HepG2 (cell line): ENCODE measurements around the gene MTCL1. TPM values are rescaled to one million over a fixed set of nuclear protein-coding genes. Genes with fewer than 3 reads are reported as not detected.

Experiments used
- ATAC-seq: fragments of 200-7000 bp; cut with Tn5 transposase; 3 replicates; pipeline ENCODE4 v1.9.1; 2020; ENCODE audit warnings: mild to moderate bottlenecking, moderate library complexity
- BruUV-seq: library from RNA; stranded (reverse); fragments of 400-500 nt; replicated peaks from 2 replicates; lab custom pipeline; 2021; lab: Mats Ljungman, UMichigan
- CTCF ChIA-PET: fragments of 300-600 bp; formaldehyde crosslinking; extraction: SDS; loops from one replicate; lab custom pipeline; 2021; ENCODE audit warnings: low total read pairs, inconsistent platforms, low intra/inter-chr PET ratio; lab: Yijun Ruan, JAX
- POLR2A ChIA-PET: fragments of 350-600 bp; sonication (Branson Sonifier 250); formaldehyde crosslinking; loops from one replicate; lab custom pipeline; 2020; ENCODE audit warnings: antibody characterized with exemption, inconsistent platforms; lab: Yijun Ruan, JAX
- DNase-seq: peaks from one replicate; pipeline ENCODE4 v3.0.0-alpha.2; 2015; ENCODE audit warnings: low spot score
- FAIRE-seq: peaks from 3 replicates; lab custom pipeline; 2011; peaks lifted over from hg19 to GRCh38; lab: Jason Lieb, UNC
- H2AFZ ChIP-seq: one replicate; pipeline ENCODE4 v1.6.1; 2011; ENCODE audit warnings: low read length, inconsistent platforms
- H3K27ac ChIP-seq: fragments of 300-600 bp; 3 replicates; pipeline ENCODE4 v1.8.0; 2011; ENCODE audit warnings: mixed run types, mild to moderate bottlenecking, mixed read lengths, low read length, inconsistent platforms; ENCODE audit not compliant: insufficient read depth; ENCODE audit errors: extremely low read length
- H3K27me3 ChIP-seq, 2 experiments: fragments of 200-600 bp in 1 of 2; 2 replicates in 1 of 2; 3 replicates in 1 of 2; pipeline versions ENCODE4 v1.6.0 to v1.8.0; 2011; ENCODE audit warnings: low read length in 2 of 2, mild to moderate bottlenecking in 2 of 2, moderate library complexity in 2 of 2, inconsistent platforms in 1 of 2; ENCODE audit not compliant: insufficient read depth in 2 of 2, control insufficient read depth in 1 of 2
- H3K36me3 ChIP-seq, 2 experiments: fragments of 200-600 bp in 1 of 2; replicated peaks in 1 of 2; 2 replicates in 1 of 2; 3 replicates in 1 of 2; pipeline versions ENCODE4 v1.5.1 to v1.8.0; 2011; ENCODE audit warnings: low read length in 2 of 2, inconsistent platforms in 1 of 2; ENCODE audit not compliant: insufficient read depth in 2 of 2, control insufficient read depth in 1 of 2
- H3K4me1 ChIP-seq: 2 replicates; pipeline ENCODE4 v1.5.1; 2012; ENCODE audit warnings: low read length, inconsistent platforms; ENCODE audit not compliant: insufficient read depth
- H3K4me2 ChIP-seq: 2 replicates; pipeline ENCODE4 v1.6.0; 2011; ENCODE audit warnings: low read depth, low read length, inconsistent platforms
- H3K4me3 ChIP-seq, 3 experiments: fragments of 200-600 bp in 1 of 3; sonication (generic), shearing (Covaris generic) in 1 of 3; replicated peaks in 1 of 3; 2 replicates each; pipeline ENCODE4 v1.5.1; 2011 to 2016; ENCODE audit warnings: low read length in 3 of 3, inconsistent platforms in 2 of 3, low read depth in 2 of 3, mild to moderate bottlenecking in 2 of 3, control low read depth in 1 of 3, mixed read lengths in 1 of 3; ENCODE audit not compliant: insufficient read depth in 1 of 3
- H3K79me2 ChIP-seq: one replicate; pipeline ENCODE4 v1.6.1; 2011; ENCODE audit warnings: low read length, inconsistent platforms; ENCODE audit not compliant: insufficient read depth
- H3K9ac ChIP-seq: 2 replicates; pipeline ENCODE4 v1.6.0; 2011; ENCODE audit warnings: mild to moderate bottlenecking, low read depth, low read length, inconsistent platforms; ENCODE audit not compliant: insufficient read depth
- H3K9me3 ChIP-seq: 2 replicates; pipeline ENCODE4 v1.5.1; 2012; ENCODE audit warnings: mild to moderate bottlenecking, low read length
- H4K20me1 ChIP-seq: 2 replicates; pipeline ENCODE4 v1.6.0; 2011; ENCODE audit warnings: inconsistent platforms, mild to moderate bottlenecking, low read length, moderate library complexity; ENCODE audit not compliant: insufficient read depth
- MAZ ChIP-seq, 2 experiments: sonication (generic) in 1 of 2; formaldehyde crosslinking in 1 of 2; IDR thresholded peaks; 2 replicates each; pipeline versions ENCODE4 v1.5.0 to v1.6.1; 2012 to 2020; ENCODE audit warnings: low read depth in 2 of 2, mild to moderate bottlenecking in 2 of 2, borderline replicate concordance in 1 of 2, improper control_type of control experiment in 1 of 2, low read length in 1 of 2, missing genetic modification reagents in 1 of 2, moderate library complexity in 1 of 2
- NBN ChIP-seq: fragments of 450-650 bp; conservative IDR thresholded peaks from 2 replicates; pipeline ENCODE4 v1.6.1; 2017
- SUZ12 ChIP-seq: fragments of 150-350 bp; IDR thresholded peaks from 2 replicates; pipeline ENCODE4 v1.6.1; 2014; ENCODE audit warnings: low read depth, low read length
- TOE1 ChIP-seq: sonication (generic); formaldehyde crosslinking; IDR thresholded peaks from 2 replicates; pipeline ENCODE4 v1.4.0; 2020; ENCODE audit warnings: mild to moderate bottlenecking, missing genetic modification reagents
- ZNF264 ChIP-seq: sonication (generic); formaldehyde crosslinking; IDR thresholded peaks from 2 replicates; pipeline ENCODE4 v1.4.0; 2020; ENCODE audit warnings: missing genetic modification reagents
- ZNF543 ChIP-seq: sonication (generic); formaldehyde crosslinking; IDR thresholded peaks from 2 replicates; pipeline ENCODE4 v1.4.0; 2020; ENCODE audit warnings: mild to moderate bottlenecking, missing genetic modification reagents
- ZNF572 ChIP-seq: sonication (generic); formaldehyde crosslinking; IDR thresholded peaks from 2 replicates; pipeline ENCODE4 v1.5.1; 2020; ENCODE audit warnings: mild to moderate bottlenecking, missing genetic modification reagents
- WGBS: methylation state at CpG from one replicate; pipeline ENCODE4 v1.1.6; 2017; ENCODE audit warnings: low lambda C conversion rate; 5-methylcytosine and 5-hydroxymethylcytosine counted together
- in situ Hi-C: cut with HindIII; loops from 2 replicates; pipeline ENCODE4 v1.10.0; 2017; ENCODE audit warnings: low pct_unique_long_range_greater_than_20kb; ENCODE audit not compliant: extremely low pct_ligation_motif_present
- intact Hi-C: fragments of 100-400 bp; cut with micrococcal nuclease; formaldehyde crosslinking; loops from one replicate; pipeline ENCODE4 v1.10.0; 2022; ENCODE audit not compliant: unreplicated experiment
- polyA plus RNA-seq, 8 experiments: library from polyadenylated mRNA; depleted of rRNA in 3 of 8; stranded (reverse) in 7 of 8; unstranded in 1 of 8; fragments of >200 nt; fragmentation: Illumina TruSeq in 4 of 8; extraction: Trizol in 4 of 8; gene quantifications; 2 replicates each; pipeline versions ENCODE4 v1.2.1 to v1.2.3, GENCODE V29; 2011 to 2016; ENCODE audit warnings: low read depth in 4 of 8, missing spikeins in 1 of 8, mixed read lengths in 1 of 8; ENCODE audit not compliant: insufficient read depth in 1 of 8
- total RNA-seq, 5 experiments: library from RNA; depleted of rRNA; stranded (reverse); fragments of >200 nt; fragmentation: Illumina TruSeq; extraction: Trizol; gene quantifications; 2 replicates each; pipeline ENCODE4 v1.2.3, GENCODE V29; 2016; ENCODE audit warnings: low read depth in 1 of 5

MTCL1 gene
- total and polyA plus RNA-seq, 2 of the 13 experiments (the other 11 are each of a cell fraction or from before 2014, with no cell fraction given): 3.1 to 3.2 TPM

- no peak for TF ChIP-seq TOE1
These were observed 78.1 kb downstream of the MTCL1 start (continued) for GRCh38 chr18:8783335-8783993.

- Histone ChIP-seq H3K4me3 (no peak overlapping the region), H3K4me1 (peaks cover 16% of the 10 kb centered on the region), H3K4me2 (no peak overlapping the region), H4K20me1 (no peaks in the 10 kb centered on the region), H3K27ac (no peak overlapping the region), H3K27me3 (no peaks in the 10 kb centered on the region), H3K79me2 (no peaks in the 10 kb centered on the region), H3K9ac (no peak overlapping the region), H2AFZ (no peak overlapping the region), H3K36me3 (no peaks in the 10 kb centered on the region; a peak in 1 of 5 replicates), H3K9me3 (no peaks in the 10 kb centered on the region)
- DNase-seq (no peak), FAIRE-seq (no peak), ATAC-seq (no peak)
- in situ Hi-C loops (no loop called here), intact Hi-C loops (no loop called here)
- ChIA-PET POLR2A (no interaction called here), CTCF (no interaction called here)
- TF ChIP-seq ZNF264 (CRISPR knock-in tag): no peak
- no peak for TF ChIP-seq SUZ12
- TF ChIP-seq ZNF572 (CRISPR knock-in tag): no peak
- TF ChIP-seq MAZ (IDR thresholded peaks at IDR 0.05; ENCODE audit: borderline replicate concordance, low read depth, low read length): no peak
- no peak for TF ChIP-seq MAZ (CRISPR knock-in tag; IDR thresholded peaks at IDR 0.05; ENCODE audit: low read depth)
- TF ChIP-seq NBN: no peak
- no peak for TF ChIP-seq ZNF543 (CRISPR knock-in tag)
- WGBS: 93% methylated on average over 28 of the region's 35 CpGs
- no TSS peak for BruUV-seq
These were observed 78.7 kb downstream of the MTCL1 start for GRCh38 chr18:8783994-8784530.
